ENCODE measurements around the gene PTPRK. TPM values are rescaled to one million over a fixed set of nuclear protein-coding genes. Genes with fewer than 3 reads are reported as not detected.

PTPRK gene
- total RNA-seq, 2 donors from 2014 or later, result 33.7 to 36.0 TPM

- H3K9me3 ChIP-seq, result no peaks in the 10 kb centered on the region
- no peaks in the 10 kb centered on the region for H3K36me3 ChIP-seq
- H3K4me1 ChIP-seq (ENCODE audit: control insufficient read depth in 1 of 2, low read depth in 2 of 2), result no peaks in the 10 kb centered on the region
- ATAC-seq (ENCODE audit: insufficient number of reproducible peaks, low FRiP score, low read depth) (no peak), DNase-seq (ENCODE audit: low spot score) (no peak)
- H3K27ac ChIP-seq, result no peak overlapping the region
- H3K4me3 ChIP-seq, result no peak overlapping the region
- no peaks in the 10 kb centered on the region for H3K27me3 ChIP-seq (replicated peaks; ENCODE audit: insufficient read depth)
- TF ChIP-seq CTCF (IDR thresholded peaks at IDR 0.05), result no peak
These were observed 63.7 kb downstream of the PTPRK start for GRCh38 chr6:128456510-128457230.

GRCh38 chr6:128455959-128456358 lies 64.4 kb downstream of the PTPRK start:
- no peak overlapping the region for H3K4me3 ChIP-seq
- H3K4me1 ChIP-seq (ENCODE audit: control insufficient read depth in 1 of 2, low read depth in 2 of 2), result no peaks in the 10 kb centered on the region
- ATAC-seq (ENCODE audit: insufficient number of reproducible peaks, low FRiP score, low read depth) (no peak), DNase-seq (ENCODE audit: low spot score) (no peak)
- H3K36me3 ChIP-seq, result no peaks in the 10 kb centered on the region
- no peaks in the 10 kb centered on the region for H3K27me3 ChIP-seq (replicated peaks; ENCODE audit: insufficient read depth)
- no peak for TF ChIP-seq CTCF (IDR thresholded peaks at IDR 0.05)
- H3K9me3 ChIP-seq, result no peaks in the 10 kb centered on the region
- no peak overlapping the region for H3K27ac ChIP-seq

GRCh38 chr6:128452713-128453112 lies 67.7 kb downstream of the PTPRK start:
- no peaks in the 10 kb centered on the region for H3K9me3 ChIP-seq
- H3K36me3 ChIP-seq, result no peaks in the 10 kb centered on the region
- no peak overlapping the region for H3K27ac ChIP-seq
- no peaks in the 10 kb centered on the region for H3K4me1 ChIP-seq (ENCODE audit: control insufficient read depth in 1 of 2, low read depth in 2 of 2)
- H3K27me3 ChIP-seq (replicated peaks; ENCODE audit: insufficient read depth), result no peaks in the 10 kb centered on the region
- no peak for ATAC-seq (ENCODE audit: insufficient number of reproducible peaks, low FRiP score, low read depth)
- no peak for TF ChIP-seq CTCF (IDR thresholded peaks at IDR 0.05)
- H3K4me3 ChIP-seq, result no peak overlapping the region
- DNase-seq (ENCODE audit: low spot score), result no peak

- no peak for TF ChIP-seq CTCF (IDR thresholded peaks at IDR 0.05)
- Histone ChIP-seq H3K4me1 (ENCODE audit: control insufficient read depth in 1 of 2, low read depth in 2 of 2) (peaks cover 3 to 20% of the 10 kb centered on the region in 2 donors), H3K27ac (no peak overlapping the region), H3K9me3 (no peaks in the 10 kb centered on the region), H3K36me3 (no peaks in the 10 kb centered on the region), H3K27me3 (replicated peaks; ENCODE audit: insufficient read depth) (no peaks in the 10 kb centered on the region), H3K4me3 (no peak overlapping the region)
- DNase-seq (ENCODE audit: low spot score) (no peak), ATAC-seq (ENCODE audit: insufficient number of reproducible peaks, low FRiP score, low read depth) (no peak)
These were observed 73.9 kb downstream of the PTPRK start for GRCh38 chr6:128446497-128446896.

GRCh38 chr6:128443553-128443952 lies 76.8 kb downstream of the PTPRK start:
- Histone ChIP-seq H3K4me3 (no peak overlapping the region), H3K4me1 (ENCODE audit: control insufficient read depth in 1 of 2, low read depth in 2 of 2) (peaks cover 3 to 20% of the 10 kb centered on the region in 2 donors), H3K9me3 (no peaks in the 10 kb centered on the region), H3K27ac (no peak overlapping the region), H3K36me3 (no peaks in the 10 kb centered on the region), H3K27me3 (replicated peaks; ENCODE audit: insufficient read depth) (no peaks in the 10 kb centered on the region)
- TF ChIP-seq CTCF (IDR thresholded peaks at IDR 0.05), result no peak
- ATAC-seq (ENCODE audit: insufficient number of reproducible peaks, low FRiP score, low read depth) (no peak), DNase-seq (ENCODE audit: low spot score) (no peak)

Measured in thoracic aorta (tissue), 2 donors.